WTC11 (cell line): Measurements from ENCODE around the gene KIR2DL4.

ENCODE experiments used
- CTCF ChIP-seq: fragments of 200-600 bp; IDR thresholded peaks from 2 replicates; pipeline ENCODE4 v1.8.0; 2022; ENCODE audit warnings: antibody characterized with exemption
- E2F1 ChIP-seq: sonication (generic); formaldehyde crosslinking; IDR thresholded peaks from 2 replicates; pipeline ENCODE4 v1.8.0; 2022; ENCODE audit warnings: mild to moderate bottlenecking, missing genetic modification reagents
- FOXP1 ChIP-seq: sonication (generic); formaldehyde crosslinking; IDR thresholded peaks from 2 replicates; pipeline ENCODE4 v1.8.0; 2022; ENCODE audit warnings: missing genetic modification reagents, mild to moderate bottlenecking, moderate library complexity, borderline replicate concordance
- MAX ChIP-seq: sonication (generic); formaldehyde crosslinking; IDR thresholded peaks from 2 replicates; pipeline ENCODE4 v1.8.0; 2022; ENCODE audit warnings: mild to moderate bottlenecking, missing genetic modification reagents
- PREB ChIP-seq: sonication (generic); formaldehyde crosslinking; IDR thresholded peaks from 2 replicates; pipeline ENCODE4 v1.8.1; 2022; ENCODE audit warnings: mild to moderate bottlenecking, missing genetic modification reagents, moderate library complexity, borderline replicate concordance
- SMAD4 ChIP-seq: sonication (generic); formaldehyde crosslinking; IDR thresholded peaks from 2 replicates; pipeline ENCODE4 v1.8.0; 2022; ENCODE audit warnings: mild to moderate bottlenecking, missing genetic modification reagents
- TP53 ChIP-seq: sonication (generic); formaldehyde crosslinking; IDR thresholded peaks from 2 replicates; pipeline ENCODE4 v1.8.1; 2023; ENCODE audit warnings: mild to moderate bottlenecking, missing genetic modification reagents
- USF1 ChIP-seq: sonication (generic); formaldehyde crosslinking; IDR thresholded peaks from 2 replicates; pipeline ENCODE4 v1.8.0; 2022; ENCODE audit warnings: mild to moderate bottlenecking, missing genetic modification reagents
- USF2 ChIP-seq: sonication (generic); formaldehyde crosslinking; IDR thresholded peaks from 2 replicates; pipeline ENCODE4 v1.8.1; 2023; ENCODE audit warnings: mild to moderate bottlenecking, missing genetic modification reagents, moderate library complexity
- ZNF263 ChIP-seq: sonication (generic); formaldehyde crosslinking; IDR thresholded peaks from 2 replicates; pipeline ENCODE4 v1.8.1; 2022; ENCODE audit warnings: low read depth, mild to moderate bottlenecking, moderate library complexity, missing genetic modification reagents
- ZNF423 ChIP-seq: fragments of 250-450 bp; sonication (Bioruptor Pico); IDR thresholded peaks from 2 replicates; pipeline ENCODE4 v2.1.2; 2022; ENCODE audit warnings: mild to moderate bottlenecking, moderate library complexity

- no peak for TF ChIP-seq CTCF
- TF ChIP-seq ZNF423 (CRISPR knock-in tag) = no peak
- TF ChIP-seq ZNF263 = no peak
- no peak for TF ChIP-seq MAX
- TF ChIP-seq SMAD4 (CRISPR knock-in tag) = no peak
- TF ChIP-seq PREB = no peak
- TF ChIP-seq FOXP1 (CRISPR knock-in tag) = no peak
- TF ChIP-seq TP53 (CRISPR knock-in tag) = no peak
- TF ChIP-seq USF1 (CRISPR knock-in tag) = no peak
- TF ChIP-seq E2F1 = no peak
- no peak for TF ChIP-seq USF2 (CRISPR knock-in tag)
Measured at GRCh38 chr19:54806516-54806838, 3.1 kb downstream of the KIR2DL4 start.
